GM19043 (cell line): ENCODE measurements around the gene IVL.

Experiments
- ATAC-seq: cut with Tn5 transposase; IDR thresholded peaks from one replicate; pipeline ENCODE4 v1.9.1; 2021; ENCODE audit warnings: low read depth; ENCODE audit not compliant: unreplicated experiment

IVL gene

DNA sequence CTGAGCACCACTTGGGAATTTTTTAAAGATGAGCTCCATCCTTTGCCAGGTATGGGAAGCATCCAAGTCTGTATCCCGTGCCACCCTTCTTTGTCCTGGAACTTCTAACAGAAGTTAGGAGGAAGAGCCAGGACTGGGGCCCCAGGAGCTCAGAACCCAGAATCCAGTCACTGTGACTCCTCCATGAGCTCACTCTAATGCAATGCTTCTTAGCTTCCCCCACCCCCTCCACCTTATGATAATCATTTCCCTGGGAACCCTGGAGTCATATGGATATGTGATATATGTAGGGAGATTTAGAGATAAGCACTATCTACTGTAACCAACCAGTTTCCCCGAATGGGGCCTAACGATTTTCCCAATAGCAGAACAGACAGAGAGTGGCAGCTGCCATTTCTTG, 37.9 kb downstream of the IVL start:
- ATAC-seq = no peak

DNA sequence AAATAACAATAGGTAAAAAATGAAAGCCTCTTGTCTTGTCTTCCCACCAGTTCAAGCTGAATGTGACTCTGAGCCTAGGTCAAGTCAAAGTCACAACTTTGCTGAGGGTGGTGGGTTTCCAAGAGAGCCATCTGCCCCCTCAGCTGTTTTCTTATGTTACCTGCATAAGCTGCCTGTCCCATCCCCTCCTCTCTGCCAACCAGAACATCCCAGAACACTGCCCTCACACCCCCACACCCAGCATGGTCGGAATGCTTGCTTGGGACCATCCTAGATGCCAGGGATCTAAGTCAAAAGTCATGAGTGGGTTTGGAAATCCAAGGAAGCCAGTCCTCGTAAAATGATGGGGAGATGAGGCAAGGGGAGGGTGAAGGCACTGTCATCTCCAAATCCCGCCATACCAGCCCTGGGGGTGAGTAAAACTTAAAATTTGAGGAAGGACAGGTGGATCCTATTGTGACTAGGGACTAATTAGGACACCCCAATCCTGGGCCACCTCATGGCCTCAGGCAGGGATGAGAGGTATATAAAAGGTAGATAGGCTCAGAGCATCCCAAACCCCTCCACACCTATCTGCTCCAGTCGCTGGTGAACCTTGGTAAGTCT, 38.4 kb downstream of the IVL start, which contains the start of gene SPRR5:
Gene SPRR5, plus strand, starts transcription at position 556 of the 606 bp plus-strand sequence. CDS start 1,349 bp downstream, outside the sequence.
- no peak for ATAC-seq

DNA sequence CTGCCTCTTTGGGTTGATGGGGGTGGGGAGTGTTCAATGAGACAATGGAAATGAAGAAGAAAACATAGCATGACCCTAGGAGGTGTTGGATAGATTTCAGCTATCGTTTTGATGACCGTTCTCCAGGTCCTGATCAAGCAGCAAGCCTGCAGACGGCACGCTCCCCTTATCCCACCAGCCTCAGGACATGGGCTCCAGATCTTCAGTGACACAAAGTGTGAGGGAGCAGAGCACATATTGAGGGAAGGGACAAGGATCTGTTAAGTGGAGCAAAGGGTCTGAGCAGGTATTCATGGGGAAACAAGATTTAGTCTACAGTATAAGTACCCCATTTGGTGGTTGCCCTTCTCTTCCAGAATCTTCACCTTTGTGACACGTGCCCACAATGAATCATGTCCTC, 43.4 kb downstream of the IVL start:
- no peak for ATAC-seq

DNA sequence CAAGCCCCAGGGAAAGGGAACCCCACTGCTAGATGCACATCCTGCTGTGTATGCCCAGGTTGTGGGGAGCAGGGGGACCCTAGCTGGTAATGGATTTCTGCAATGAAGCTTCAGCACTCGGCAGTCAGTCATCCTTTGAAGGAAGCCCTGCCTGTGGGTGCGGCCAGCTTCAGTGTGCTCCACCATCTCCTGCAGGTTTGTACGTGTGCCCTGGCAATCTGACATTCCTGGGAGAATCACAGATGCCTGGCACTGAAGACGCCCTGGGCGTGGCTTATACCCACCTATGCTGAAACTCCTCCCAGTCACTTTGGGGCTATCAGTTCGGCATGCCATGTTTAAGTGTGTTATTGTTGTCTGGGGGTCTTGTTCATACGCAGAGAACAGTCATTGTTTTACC, 45.4 kb downstream of the IVL start:
- no peak for ATAC-seq

DNA sequence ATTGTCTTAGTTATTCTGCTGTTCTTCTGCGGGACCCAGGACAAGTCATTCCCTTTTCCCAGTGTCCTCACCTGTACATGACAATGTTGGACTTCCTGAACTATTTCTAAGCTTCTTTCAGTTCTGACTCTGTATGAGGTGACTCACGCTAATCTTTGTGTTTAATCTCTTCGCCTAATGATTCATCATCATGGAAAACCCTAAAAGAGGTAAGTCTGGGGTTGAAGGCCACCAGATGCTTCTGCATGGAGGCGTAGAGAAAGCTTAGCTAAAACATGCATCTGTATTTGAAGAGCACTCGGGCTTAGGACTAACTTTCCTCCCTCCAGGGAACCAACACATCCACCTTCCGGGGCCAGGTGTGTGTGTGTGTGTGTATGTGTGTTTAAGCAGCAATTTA, 46.1 kb downstream of the IVL start:
- no peak for ATAC-seq

DNA sequence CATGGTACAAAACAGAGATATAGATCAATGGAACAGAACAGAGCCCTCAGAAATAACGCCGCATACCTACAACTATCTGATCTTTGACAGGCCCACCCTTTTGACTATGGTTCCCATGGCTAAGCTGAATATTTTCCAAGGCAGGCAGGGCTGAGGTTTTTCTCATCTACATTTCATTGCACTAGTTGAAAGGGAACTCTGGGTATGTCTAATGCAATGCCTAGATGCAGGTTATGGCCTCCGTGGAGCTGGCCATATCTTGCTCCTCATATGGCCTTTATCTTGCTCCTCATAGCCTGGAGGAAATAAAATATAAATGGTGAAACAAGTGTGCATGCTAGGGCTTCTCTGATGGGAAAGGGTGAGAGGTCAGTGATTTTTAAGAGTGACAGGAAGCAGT, 49.2 kb downstream of the IVL start:
- no peak for ATAC-seq

DNA sequence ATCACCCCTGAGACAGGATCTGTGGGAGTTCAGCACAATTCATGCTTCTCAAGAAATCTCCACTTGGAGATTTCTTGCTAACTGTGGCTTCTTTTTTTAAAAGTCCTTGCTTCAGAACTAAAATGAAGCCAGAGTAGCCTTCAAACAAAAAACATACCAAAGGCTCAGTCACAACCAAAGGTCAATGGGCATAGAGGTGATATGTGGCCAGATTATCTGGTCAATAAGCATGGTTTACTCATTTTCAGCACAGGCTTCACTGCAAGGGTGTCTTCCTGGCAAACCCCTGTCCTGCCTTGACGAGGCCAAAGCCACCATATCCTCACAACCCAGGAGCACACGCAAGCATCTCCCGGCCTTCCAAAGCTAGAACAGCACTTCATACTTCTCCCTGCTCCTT, 50.9 kb downstream of the IVL start:
- ATAC-seq = no peak

DNA sequence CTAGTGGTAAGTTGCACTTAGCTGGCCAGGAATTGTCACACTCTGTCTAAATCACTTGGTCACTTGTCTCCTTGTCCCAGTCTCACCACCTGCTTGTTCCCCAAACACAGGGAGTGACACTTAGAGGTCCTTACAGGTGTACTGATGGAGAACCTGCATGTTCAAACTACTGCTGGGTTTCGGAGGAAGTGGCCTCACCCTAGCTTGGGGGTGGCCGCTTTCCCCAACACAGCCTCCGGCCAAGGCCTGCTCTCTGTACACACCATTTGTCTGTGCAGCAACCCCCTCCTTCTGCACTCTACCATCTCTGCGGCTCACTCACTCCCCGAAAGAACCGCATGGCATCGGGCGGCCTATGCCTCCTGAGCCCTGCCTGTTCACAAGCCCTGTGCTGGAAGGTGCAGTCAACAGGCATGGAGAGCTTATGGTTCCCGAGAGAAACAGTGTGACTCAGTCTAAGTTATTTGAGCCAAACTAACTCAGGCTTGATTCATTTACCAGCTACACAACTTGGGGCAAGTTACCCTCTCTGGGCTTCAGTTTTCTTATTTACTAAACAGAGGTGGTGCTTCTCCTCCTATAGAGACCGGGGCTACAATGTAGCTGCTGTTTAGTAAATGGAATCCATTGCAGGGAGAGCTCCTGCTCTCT, 51.6 kb downstream of the IVL start:
- no peak for ATAC-seq

DNA sequence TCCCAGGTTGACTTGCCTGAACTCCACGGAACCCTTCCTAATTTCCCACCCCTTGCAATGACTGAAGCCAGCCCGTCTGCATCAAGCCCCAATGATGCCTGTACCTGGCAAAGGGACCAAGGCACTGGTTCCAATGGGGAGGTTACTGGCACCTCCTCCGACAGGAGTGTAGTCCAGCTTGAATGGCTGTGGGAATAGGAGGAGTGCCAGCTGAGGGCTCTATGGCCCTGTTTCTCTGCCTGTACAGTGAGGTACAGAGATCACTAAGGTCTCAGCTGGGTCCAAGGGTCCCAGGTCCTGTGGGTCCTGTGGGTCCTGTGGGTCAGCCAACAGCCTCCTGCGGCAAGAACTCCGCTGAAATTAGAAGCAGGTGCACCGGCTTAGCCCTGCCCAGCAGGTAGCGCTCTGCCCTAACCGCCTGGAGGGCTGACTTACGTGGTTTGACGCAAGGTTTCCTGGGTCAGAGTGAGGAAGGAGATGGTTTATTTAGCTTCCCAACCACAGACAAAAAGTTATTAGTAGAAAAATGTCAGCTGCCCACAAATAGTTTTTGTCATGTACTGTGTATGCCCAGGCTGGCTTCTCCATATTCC, 52.2 kb downstream of the IVL start:
- no peak for ATAC-seq
